ENCODE measurements around the gene ART5.

The ART5 gene

DNA sequence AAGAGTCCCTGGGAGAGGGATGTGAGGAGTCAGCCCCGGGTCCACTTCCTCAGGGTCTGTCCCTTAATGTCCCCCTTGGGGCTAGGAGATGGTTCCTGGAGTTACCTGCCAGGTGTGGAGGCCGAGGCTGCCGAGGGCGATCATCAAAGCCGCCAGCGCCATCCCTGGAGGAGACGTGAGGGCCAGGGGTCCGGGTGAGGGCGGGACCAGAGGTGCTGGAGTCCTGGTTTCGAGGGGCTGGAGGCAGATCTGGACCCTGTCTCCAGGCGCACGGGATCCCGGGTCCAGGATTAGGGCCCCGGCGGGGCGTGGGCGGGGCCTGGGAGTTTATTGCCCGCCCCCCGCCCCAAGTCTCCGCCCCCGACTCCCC, at the start of gene ART5:
Gene ART5 (minus strand): TSS at position 292 of the 370 bp plus-strand sequence. CDS start 130 bp downstream, at position 162.
- no peak for DNase-seq (ENCODE audit: extremely low read depth in 1 of 2, low read depth in 1 of 2)

DNA sequence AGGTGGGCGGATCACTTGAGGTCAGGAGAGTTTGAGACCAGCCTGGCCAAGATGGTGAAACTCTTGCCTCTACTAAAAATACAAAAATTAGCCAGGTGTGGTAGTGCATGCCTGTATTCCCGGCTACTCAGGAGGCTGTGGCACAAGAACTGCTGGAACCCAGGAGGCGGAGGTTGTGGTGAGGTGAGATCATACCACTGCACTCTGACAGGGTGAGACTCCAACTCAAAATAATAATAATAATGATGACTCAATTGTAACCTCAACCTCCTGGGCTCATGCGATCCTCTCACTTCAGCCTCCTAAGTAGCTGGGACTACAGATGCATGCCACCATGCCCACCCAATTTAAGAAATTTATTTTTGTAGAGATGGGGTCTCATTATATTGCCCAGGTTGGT, 45.0 kb upstream of the ART5 start:
- no peak for DNase-seq (ENCODE audit: extremely low read depth in 1 of 2, low read depth in 1 of 2)

- DNase-seq (ENCODE audit: extremely low read depth in 1 of 2, low read depth in 1 of 2): no peak
Measured at GRCh38 chr11:3685923-3686322, 44.1 kb upstream of the ART5 start.

DNA sequence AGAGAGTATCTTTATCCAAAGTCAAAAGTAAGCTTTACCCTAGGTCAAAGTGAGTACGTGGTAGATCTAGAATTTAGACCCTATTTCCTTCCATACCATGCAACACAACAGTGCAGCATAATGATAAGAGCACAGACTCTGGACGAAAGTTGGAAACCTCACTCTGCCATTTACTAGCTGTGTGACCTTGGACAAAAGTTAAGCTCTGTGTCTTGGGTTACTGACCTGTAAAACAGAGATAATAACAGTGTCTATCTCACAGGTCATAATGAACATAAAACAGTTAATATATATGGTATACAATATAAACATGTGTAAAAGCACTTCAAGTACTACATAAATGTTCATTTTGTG, 43.0 kb upstream of the ART5 start:
- no peak for DNase-seq (ENCODE audit: extremely low read depth in 1 of 2, low read depth in 1 of 2)

GRCh38 chr11:3684129-3684818, 42.5 kb upstream of the ART5 start:
- DNase-seq (ENCODE audit: extremely low read depth in 1 of 2, low read depth in 1 of 2): no peak

- DNase-seq (ENCODE audit: extremely low read depth in 1 of 2, low read depth in 1 of 2): no peak
Measured at GRCh38 chr11:3683039-3683438, 41.2 kb upstream of the ART5 start.

DNA sequence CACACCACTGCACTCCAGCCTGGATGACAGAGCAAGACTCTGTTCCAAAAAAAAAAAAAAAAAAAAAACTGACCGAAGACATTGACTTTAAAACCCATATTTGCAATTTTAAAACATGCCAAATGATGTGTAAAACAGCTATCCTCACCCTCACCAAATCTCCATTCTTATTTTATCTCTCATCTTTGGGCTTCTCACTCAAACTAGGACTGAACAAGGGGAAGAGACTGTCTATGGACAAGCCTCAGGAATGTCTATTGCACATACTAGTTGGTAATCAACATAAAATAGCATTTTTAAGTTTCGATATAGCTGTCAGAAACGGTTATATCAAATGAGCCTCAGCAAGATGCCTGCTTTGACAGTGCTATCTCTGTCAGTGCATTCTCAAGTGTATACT, 37.3 kb upstream of the ART5 start:
- DNase-seq (ENCODE audit: extremely low read depth in 1 of 2, low read depth in 1 of 2): no peak

DNA sequence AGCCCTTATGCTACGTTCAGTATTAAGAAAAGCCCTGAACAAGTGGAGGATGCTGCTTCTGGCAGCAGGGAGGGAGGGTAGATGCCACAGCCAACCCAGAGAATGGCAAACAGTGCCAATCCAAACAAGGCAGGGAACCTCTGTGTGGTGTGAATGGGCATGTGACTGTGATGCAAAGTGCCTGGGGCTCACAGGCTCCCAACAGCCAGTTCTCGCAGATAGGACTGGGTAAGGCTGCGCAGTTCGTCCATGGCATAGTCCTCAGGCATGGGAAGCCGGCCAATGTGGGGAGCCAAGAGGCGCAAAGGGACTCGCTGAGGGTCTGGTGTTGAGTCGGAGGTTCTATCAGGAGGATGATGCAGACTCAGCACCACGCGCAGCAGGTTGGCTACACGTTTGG, 34.2 kb upstream of the ART5 start:
- no peak for DNase-seq (ENCODE audit: extremely low read depth in 1 of 2, low read depth in 1 of 2)

- no peak for DNase-seq (ENCODE audit: extremely low read depth in 1 of 2, low read depth in 1 of 2)
Measured at GRCh38 chr11:3674189-3674588, 32.4 kb upstream of the ART5 start.

GRCh38 chr11:3671334-3672254, 29.8 kb upstream of the ART5 start, which contains the start of gene CHRNA10:
Gene CHRNA10, minus strand, starts transcription at chr11:3671384. Its CDS starts 72 bp downstream, at chr11:3671312.
- no peak for DNase-seq (ENCODE audit: extremely low read depth in 1 of 2, low read depth in 1 of 2)

GRCh38 chr11:3669742-3670183, 28.0 kb upstream of the ART5 start:
- no peak for DNase-seq (ENCODE audit: extremely low read depth in 1 of 2, low read depth in 1 of 2)

DNA sequence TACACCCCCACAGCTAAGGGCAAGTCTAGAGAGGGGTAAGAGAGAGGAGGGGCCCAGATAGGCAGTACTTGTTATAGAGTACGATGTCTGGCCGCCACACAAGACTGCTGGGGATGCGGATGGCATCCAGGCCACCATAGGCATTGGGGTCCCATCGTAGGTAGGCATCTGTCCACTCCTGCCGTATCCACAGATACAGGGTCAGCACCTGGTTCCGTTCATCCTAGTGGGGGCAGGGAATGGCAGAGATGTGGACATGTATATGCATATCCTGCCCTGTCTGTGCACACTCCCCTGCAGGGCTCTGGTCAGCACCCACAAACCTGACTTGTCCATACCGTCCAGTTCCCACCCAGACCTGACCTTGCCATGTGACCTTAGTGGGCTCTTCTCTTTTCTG, 27.3 kb upstream of the ART5 start:
- DNase-seq (ENCODE audit: extremely low read depth in 1 of 2, low read depth in 1 of 2): no peak

DNA sequence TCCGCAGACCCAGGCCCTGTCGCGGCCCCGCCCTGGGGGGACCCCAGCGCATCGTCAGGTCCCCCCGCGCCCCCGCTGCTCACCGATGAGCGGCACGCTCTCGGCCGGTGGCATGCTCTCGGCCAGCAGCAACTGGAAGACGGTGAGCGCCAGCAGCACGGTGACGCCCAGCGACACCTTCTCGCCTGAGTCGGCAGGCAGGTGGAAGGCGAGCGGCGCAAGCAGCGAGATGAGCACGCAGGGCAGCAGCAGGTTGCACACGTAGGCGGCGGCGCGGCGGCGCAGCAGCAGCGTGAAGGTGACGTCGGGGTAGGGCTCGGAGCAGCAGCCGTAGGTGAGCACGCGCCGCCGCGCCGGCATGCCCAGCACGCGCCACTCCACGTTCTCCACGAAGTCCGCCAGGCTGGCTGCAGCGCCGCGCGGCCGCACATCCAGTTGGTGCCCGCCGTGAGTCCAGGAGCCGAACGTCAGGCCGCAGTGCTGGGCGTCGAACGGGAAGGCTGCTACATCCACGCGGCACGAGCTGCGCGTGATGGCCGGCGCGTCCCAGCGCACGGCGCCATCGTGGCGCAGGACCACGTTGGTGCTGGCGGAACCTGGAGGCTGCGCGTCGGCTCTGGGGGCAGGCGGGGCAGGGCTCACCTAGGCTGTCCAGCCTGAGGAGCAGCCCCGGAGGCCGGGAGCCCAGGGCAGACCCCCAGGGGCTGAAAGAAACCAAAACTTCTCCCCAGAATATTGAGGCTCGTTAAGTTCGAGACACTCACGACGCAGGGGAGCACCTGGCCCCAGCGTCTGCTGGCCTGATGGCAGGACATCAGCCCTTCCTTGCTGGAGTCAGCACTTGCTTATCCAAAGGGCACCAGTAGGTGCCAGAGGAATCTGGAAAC, 25.6 kb upstream of the ART5 start:
- no peak for DNase-seq (ENCODE audit: extremely low read depth in 1 of 2, low read depth in 1 of 2)

DNA sequence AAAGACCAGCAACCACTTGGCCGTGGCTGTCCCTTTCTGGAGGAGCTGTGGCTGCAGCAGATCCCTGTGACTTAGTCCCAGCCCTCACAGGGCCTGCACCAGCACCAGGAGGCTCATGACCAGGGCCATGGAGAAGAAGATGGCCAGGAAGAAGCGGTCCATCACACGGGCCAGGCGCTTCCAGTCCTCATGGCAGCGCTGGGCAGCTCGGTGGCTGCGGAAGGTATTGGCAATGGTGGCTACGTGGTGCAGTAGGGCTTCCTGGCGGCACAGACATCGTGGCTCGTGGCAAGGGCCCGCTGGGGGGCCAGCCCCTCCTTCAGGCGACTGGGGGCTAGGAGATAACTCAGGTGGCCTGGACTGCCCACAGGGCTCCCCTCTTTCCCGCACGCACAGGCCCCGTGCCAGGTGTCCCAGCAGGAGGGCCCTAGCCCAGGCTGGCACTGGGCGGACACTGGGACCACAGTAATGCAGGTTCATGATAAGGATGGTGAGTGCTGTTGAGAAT, 24.3 kb upstream of the ART5 start:
- DNase-seq (ENCODE audit: extremely low read depth in 1 of 2, low read depth in 1 of 2): no peak

DNA sequence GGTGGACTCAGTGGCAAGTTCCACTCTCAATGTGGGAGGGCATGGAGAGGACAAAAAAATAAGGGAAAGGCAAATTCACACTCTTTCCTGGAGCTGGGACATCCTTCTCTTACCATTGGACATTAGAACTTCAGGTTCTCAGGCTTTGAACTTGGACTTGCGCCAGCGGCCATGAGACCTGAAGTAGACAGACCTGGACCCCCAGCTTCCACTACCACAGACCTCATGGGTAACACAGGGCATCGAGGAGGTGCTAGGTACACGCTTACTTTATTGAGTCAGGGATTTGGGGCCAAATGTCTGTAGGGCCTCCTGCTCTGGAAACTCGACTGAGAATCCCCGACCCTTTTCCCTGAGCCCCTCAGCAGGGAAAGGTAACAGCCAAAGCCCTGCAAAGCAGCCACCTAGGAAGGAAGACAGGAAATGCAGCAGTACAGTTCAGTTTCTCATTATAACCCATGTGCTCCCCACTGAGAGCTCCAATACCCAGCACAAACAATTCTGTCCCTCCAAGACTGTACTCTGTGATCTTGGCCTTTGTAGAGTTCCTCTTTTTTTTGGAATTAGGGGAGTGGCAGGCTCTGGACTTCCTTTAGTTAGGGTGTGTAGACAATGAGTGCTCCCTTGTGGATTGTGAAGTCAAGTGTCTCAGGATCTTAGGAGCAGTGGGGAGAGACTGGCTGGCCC, 23.7 kb upstream of the ART5 start:
- DNase-seq (ENCODE audit: extremely low read depth in 1 of 2, low read depth in 1 of 2): no peak

- no peak for DNase-seq (ENCODE audit: extremely low read depth in 1 of 2, low read depth in 1 of 2)
Measured at GRCh38 chr11:3664032-3664630, 22.3 kb upstream of the ART5 start.

- DNase-seq (ENCODE audit: extremely low read depth in 1 of 2, low read depth in 1 of 2): no peak
Measured at GRCh38 chr11:3662856-3663255, 21.1 kb upstream of the ART5 start.

DNA sequence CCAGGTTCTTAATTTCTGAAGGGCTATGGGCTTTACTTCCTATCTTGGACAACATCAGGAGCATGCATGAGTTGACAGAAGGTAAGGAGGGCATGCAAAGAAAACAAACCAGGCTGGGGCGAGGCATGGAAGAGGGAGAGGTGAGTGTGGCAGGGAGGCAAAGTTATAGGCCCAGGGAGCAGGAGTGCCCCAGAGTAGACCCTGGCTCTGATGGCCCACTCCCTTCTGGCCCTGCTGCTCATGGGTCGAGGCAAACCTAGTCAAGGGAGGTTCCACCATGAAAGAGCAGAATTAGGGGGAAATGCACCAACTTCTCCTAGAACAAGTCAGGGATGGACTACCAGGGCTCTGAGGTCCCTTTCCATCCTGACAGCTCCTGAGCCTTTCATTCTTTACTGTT, 19.2 kb upstream of the ART5 start:
- no peak for DNase-seq (ENCODE audit: extremely low read depth in 1 of 2, low read depth in 1 of 2)

- no peak for DNase-seq (ENCODE audit: extremely low read depth in 1 of 2, low read depth in 1 of 2)
Measured at GRCh38 chr11:3659595-3660515, 18.1 kb upstream of the ART5 start.

Data from stimulated activated CD8-positive, alpha-beta memory T cell treated with anti-CD3 and anti-CD28 coated beads, Interleukin-7, amount 100 ng/mL, for 48 hours (primary cell).